Pancreas (tissue), 10 donors: ENCODE measurements around the gene DNAJC8. TPM values are rescaled to one million over a fixed set of nuclear protein-coding genes. Genes with fewer than 3 reads are reported as not detected.

ENCODE experiments used
- ATAC-seq, 4 donors: fragments of 200-7000 bp; cut with Tn5 transposase; one replicate each; pipeline versions ENCODE4 v1.8.0 to v1.9.1; 2020; ENCODE audit warnings: mild to moderate bottlenecking in 4 of 4, moderate library complexity in 4 of 4
- DNase-seq, 6 donors: peaks; one replicate each; pipeline ENCODE4 v3.0.0-alpha.2; 2020
- FAIRE-seq: peaks from 2 replicates; lab custom pipeline; 2012; peaks lifted over from hg19 to GRCh38; lab: Jason Lieb, UNC
- H3K27ac ChIP-seq, 4 donors: fragments of 200-600 bp; sonication (generic); 1 replicate in 3 of 4; 2 replicates in 1 of 4; pipeline versions ENCODE4 v1.5.0 to v1.8.0; 2020
- H3K27me3 ChIP-seq, 4 donors: fragments of 200-600 bp; one replicate each; pipeline ENCODE4 v1.8.0; 2021
- H3K36me3 ChIP-seq, 3 donors: fragments of 200-600 bp; sonication (generic) in 1 of 3; one replicate each; pipeline versions ENCODE4 v1.5.0 to v1.8.0; 2020 to 2021
- H3K4me1 ChIP-seq, 3 donors: fragments of 200-600 bp; one replicate each; pipeline ENCODE4 v1.8.0; 2021
- H3K4me3 ChIP-seq, 4 donors: fragments of 200-600 bp; sonication (generic) in 2 of 4; one replicate each; pipeline versions ENCODE4 v1.5.0 to v1.8.0; 2020 to 2021
- H3K9me3 ChIP-seq, 4 donors: fragments of 200-600 bp; one replicate each; pipeline ENCODE4 v1.8.0; 2021
- WGBS, 2 donors: extraction: QIAGEN DNeasy Blood & Tissue Kit; methylation state at CpG; one replicate each; pipeline ENCODE4 v1.1.7; 2013; 5-methylcytosine and 5-hydroxymethylcytosine counted together
- intact Hi-C, 3 donors: fragments of 100-400 bp; cut with DNase I; formaldehyde crosslinking; loops; one replicate each; pipeline versions ENCODE4 v1.11.1 to v1.14.2; 2022
- polyA plus RNA-seq, 2 donors: library from polyadenylated mRNA; stranded (reverse); fragments of 200-250 nt; gene quantifications; one replicate each; pipeline ENCODE4 v1.2.3, GENCODE V29; 2013
- total RNA-seq, 6 donors: library from RNA; stranded (reverse); fragmentation: NEBNext Ultra II Directional in 4 of 6; extraction: Animal tissue kit (Norgen Biotek cat#: 25700) in 4 of 6; gene quantifications; one replicate each; pipeline versions ENCODE4 v1.2.1 to v1.2.4, GENCODE V29; 2021 to 2023
- TF ChIP-seq, protein P1 (sequence below), 4 donors: fragments of 200-600 bp; sonication (generic) in 3 of 4; IDR thresholded peaks; one replicate each; pipeline versions ENCODE4 v1.5.0 to v1.8.0; 2021; ENCODE audit warnings: antibody characterized with exemption in 4 of 4
- donor health status: healthy with polysubstance abuse.
- donor health status: DM: no; HTN: no; CAD: no; lungs with moderate emphysema.
- donor health status: DM: no; HTN: no; CAD: no.
- donor health status: control.
- donor health status: control.
- donor health status: Bipolar disorder and iron deficiency.
- donor health status: DM: yes; HTN: yes; CAD: no.
- donor health status: DM: no; HTN: no; CAD: no.
- donor health status: DM: no; HTN: no; CAD: no.
- donor health status: DM: yes; HTN: yes; CAD: no.

Gene DNAJC8
- total and polyA plus RNA-seq, 8 donors: 12.1 to 45.1 (median 20.6) TPM

DNA sequence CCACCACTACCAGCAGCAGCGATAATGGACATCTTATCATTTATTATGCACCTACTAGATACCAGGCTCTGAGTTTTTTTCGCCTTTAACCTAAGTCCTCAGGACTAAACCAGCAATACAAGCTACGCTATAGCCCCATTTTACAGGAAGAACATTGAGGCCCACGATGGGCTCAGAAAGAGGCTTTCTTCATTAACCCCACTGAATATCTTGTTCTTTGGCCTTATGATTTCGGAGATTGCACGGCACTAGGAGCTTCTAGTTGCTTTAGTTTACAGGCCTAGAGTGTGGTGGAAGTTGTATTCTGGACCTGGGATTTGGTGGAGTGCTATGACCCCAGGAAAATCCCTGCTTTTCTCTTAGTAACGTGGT, 28.0 kb upstream of the DNAJC8 start:
- H3K27ac ChIP-seq: no peak overlapping the region
- H3K36me3 ChIP-seq: no peaks in the 10 kb centered on the region
- DNase-seq (no peak), FAIRE-seq (no peak), ATAC-seq (no peak)
- intact Hi-C loops: loop anchor here in 1 of 3 donors (10.0 kb wide), 1 partner anchor 64 kb away; the partner anchor contains the start of gene MED18
- no peaks in the 10 kb centered on the region for H3K27me3 ChIP-seq
- peak overlapping the region; percentile 76 to 100 (median 94) for H3K4me3 ChIP-seq
- TF ChIP-seq, protein P1, sequence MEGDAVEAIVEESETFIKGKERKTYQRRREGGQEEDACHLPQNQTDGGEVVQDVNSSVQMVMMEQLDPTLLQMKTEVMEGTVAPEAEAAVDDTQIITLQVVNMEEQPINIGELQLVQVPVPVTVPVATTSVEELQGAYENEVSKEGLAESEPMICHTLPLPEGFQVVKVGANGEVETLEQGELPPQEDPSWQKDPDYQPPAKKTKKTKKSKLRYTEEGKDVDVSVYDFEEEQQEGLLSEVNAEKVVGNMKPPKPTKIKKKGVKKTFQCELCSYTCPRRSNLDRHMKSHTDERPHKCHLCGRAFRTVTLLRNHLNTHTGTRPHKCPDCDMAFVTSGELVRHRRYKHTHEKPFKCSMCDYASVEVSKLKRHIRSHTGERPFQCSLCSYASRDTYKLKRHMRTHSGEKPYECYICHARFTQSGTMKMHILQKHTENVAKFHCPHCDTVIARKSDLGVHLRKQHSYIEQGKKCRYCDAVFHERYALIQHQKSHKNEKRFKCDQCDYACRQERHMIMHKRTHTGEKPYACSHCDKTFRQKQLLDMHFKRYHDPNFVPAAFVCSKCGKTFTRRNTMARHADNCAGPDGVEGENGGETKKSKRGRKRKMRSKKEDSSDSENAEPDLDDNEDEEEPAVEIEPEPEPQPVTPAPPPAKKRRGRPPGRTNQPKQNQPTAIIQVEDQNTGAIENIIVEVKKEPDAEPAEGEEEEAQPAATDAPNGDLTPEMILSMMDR (IDR thresholded peaks at IDR 0.05): no peak
- WGBS, 2 donors: 13 to 17% methylated on average over 7 of the region's 7 CpGs
- H3K4me1 ChIP-seq: peaks cover 0 to 12% (median 4%) of the 10 kb centered on the region in 3 donors
- no peaks in the 10 kb centered on the region for H3K9me3 ChIP-seq

DNA sequence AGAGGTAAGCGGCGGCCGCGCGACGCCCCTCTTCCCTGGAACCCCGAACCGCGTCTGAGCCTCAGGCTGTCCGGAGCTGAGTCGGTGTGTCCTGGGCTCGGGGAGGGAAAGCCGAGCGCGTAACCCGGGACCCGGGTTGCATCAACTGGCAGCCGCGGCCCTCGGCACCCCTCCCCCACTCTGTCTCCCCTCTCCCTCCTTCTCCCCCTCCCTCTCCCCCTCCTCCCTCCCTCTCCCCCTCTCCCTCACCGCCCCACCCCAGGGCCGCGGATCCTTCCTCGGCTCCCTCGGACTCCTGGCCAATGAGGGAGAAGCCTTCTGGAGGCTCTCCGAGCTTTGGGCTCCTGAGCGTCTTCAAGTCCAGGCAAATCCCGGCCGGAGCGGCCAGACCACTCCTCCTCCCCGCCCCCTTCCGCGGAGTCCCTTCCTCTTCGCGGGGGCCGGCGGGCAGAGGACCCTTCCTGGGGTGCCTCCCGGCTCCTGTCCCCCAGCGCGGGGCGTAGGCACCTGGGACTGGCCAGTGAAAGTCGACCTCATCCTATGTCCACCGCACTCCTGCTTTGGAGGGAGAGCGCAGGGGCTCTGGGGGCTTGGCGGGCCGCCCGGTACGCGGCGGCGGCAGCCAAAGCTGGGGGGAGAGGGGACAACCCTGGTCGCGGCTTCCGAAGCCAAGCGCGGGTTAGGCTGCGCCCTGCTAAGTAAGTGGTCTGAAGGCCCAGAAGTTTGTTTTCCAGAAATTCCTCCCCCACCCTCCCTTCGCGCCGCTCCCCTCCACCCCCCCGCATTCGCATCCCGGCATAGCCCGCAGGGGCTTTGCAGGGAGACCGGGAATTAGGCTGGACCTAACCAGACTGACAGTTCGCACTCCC, 27.3 kb upstream of the DNAJC8 start:
- 0 to 2% methylated on average over 51 to 65 of the region's 66 CpGs for WGBS, 2 donors
- TF ChIP-seq, protein P1 (IDR thresholded peaks at IDR 0.05): no peak
- Histone ChIP-seq H3K27ac (peak overlapping the region; percentile 50 to 84 (median 72)), H3K27me3 (no peaks in the 10 kb centered on the region), H3K36me3 (no peaks in the 10 kb centered on the region), H3K9me3 (no peaks in the 10 kb centered on the region), H3K4me3 (peak overlapping the region; percentile 76 to 100 (median 94)), H3K4me1 (peaks cover 0 to 11% (median 4%) of the 10 kb centered on the region in 3 donors)
- FAIRE-seq (no peak), ATAC-seq (peak; percentile 55 to 68 (median 59)), DNase-seq (peak; percentile 63 to 90 (median 74))
- intact Hi-C loops: loop anchor here in 1 of 3 donors (10.0 kb wide), 1 partner anchor 65 kb away; the partner anchor contains the start of gene MED18

DNA sequence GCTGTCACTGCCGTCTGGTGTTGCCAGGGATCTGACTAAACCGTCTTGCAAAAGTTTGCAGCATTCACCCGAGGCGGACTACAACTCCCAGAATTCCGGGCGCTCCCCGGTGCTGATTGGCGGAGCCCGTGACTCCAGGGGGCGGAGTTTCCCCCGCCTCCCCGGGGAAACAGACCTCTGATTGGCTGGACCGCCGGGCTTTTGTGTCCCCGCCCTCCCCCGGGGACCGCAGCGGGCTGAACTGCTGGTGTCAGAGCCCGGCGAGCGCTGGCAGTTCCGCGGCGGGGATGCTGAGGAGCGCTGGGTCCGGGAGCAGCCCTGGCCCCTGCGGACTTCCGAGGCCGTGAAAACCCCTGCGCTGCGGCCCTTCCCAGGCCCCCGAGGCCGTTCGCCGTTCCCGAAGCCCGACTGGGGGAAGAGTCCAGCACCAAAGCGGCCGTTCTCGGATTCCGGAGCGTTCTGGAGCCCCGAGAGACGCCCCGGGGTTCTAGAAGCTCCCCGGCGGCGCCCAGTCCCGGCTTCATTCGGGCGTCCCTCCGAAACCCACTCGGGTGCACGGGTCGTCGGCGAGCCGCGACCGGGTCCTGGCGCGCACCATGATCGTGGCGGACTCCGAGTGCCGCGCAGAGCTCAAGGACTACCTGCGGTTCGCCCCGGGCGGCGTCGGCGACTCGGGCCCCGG, 26.6 kb upstream of the DNAJC8 start, which contains the start of gene SESN2:
TSS of gene SESN2 (plus strand) at position 267 of the 682 bp plus-strand sequence. CDS start at position 597, 330 bp downstream.
- ATAC-seq (peak; percentile 95 to 98 (median 96)), DNase-seq (peak; percentile 98 to 99 (median 99)), FAIRE-seq (peak; percentile 87)
- H3K9me3 ChIP-seq: no peaks in the 10 kb centered on the region
- H3K4me3 ChIP-seq: peak within 1 kb of the TSS; percentile 76 to 100 (median 94)
- peaks cover 0 to 11% (median 4%) of the 10 kb centered on the region in 3 donors for H3K4me1 ChIP-seq
- peak within 1 kb of the TSS; percentile 50 to 84 (median 72) for H3K27ac ChIP-seq
- 0 to 1% methylated on average over 74 to 76 of the region's 76 CpGs for WGBS, 2 donors
- no peaks in the 10 kb centered on the region for H3K36me3 ChIP-seq
- TF ChIP-seq, protein P1 (IDR thresholded peaks at IDR 0.05): no peak
- intact Hi-C loops: no loop called here
- no peaks in the 10 kb centered on the region for H3K27me3 ChIP-seq

DNA sequence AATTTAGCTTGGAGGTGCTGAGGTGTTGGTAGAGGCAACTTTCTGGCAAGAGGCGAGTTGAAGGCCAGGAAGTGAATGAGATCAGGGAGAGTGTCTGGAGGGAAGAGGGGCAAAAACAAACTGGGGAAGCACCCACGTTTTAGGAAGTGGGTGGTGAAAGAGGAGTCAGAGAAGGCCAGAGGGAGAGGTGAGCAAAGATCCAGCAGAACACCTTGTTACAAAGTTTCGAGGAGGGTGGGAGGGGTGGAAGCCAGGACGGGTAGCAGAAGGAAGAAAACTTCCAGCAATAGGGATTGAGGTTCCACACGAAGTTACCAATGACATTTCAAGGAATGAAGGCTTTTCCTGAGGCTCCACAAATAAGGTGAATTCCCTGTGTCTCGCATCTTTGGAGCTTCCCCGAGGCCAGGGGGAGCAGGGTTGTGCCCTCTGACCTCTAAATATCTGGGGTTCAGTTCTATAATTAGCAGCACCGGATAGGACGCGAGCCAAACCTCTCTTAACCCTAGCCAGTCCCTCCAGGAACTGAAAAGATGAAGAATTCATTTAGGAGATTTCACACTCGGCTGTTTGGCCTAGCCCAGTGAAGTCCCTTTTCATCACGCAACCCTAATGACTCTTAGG, 25.9 kb upstream of the DNAJC8 start:
- no peaks in the 10 kb centered on the region for H3K27me3 ChIP-seq
- no peaks in the 10 kb centered on the region for H3K9me3 ChIP-seq
- peak overlapping the region in 2 of 4 donors; percentile 12 to 37 for H3K27ac ChIP-seq
- FAIRE-seq: no peak
- TF ChIP-seq, protein P1 (IDR thresholded peaks at IDR 0.05): no peak
- DNase-seq: no peak
- intact Hi-C loops: no loop called here
- peak overlapping the region in 2 of 4 donors; percentile 95 to 100 for H3K4me3 ChIP-seq
- H3K4me1 ChIP-seq: peaks cover 0 to 11% (median 4%) of the 10 kb centered on the region in 3 donors
- 5 to 8% methylated on average over 12 of the region's 12 CpGs for WGBS, 2 donors
- no peaks in the 10 kb centered on the region for H3K36me3 ChIP-seq
- no peak for ATAC-seq
